HG03571 (cell line): ENCODE measurements around the gene GRIK1.

Experiments used
- ATAC-seq: cut with Tn5 transposase; IDR thresholded peaks from one replicate; pipeline ENCODE4 v1.9.1; 2021; ENCODE audit not compliant: unreplicated experiment

GRIK1 gene

DNA sequence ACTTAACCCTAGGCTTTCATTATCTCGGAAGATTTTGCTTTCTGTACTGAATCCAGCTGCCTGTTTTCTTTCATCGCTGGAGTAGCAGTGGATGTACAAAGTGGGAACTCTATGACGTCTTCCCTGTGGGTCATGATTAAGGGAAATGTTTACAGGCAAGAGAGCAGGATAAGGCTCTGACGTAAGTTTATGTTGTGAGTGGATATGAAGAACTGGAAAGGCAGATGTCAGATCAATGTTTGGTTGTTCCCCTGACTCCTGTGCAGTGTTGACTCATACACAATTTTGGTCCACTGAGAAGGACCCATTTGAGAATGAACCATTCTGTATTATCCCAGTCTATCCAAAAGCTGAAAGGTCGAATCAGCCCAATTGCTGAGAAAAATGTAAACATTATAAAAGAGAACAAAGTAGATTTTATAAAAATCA, 292.4 kb downstream of the GRIK1 start:
- ATAC-seq, result no peak

DNA sequence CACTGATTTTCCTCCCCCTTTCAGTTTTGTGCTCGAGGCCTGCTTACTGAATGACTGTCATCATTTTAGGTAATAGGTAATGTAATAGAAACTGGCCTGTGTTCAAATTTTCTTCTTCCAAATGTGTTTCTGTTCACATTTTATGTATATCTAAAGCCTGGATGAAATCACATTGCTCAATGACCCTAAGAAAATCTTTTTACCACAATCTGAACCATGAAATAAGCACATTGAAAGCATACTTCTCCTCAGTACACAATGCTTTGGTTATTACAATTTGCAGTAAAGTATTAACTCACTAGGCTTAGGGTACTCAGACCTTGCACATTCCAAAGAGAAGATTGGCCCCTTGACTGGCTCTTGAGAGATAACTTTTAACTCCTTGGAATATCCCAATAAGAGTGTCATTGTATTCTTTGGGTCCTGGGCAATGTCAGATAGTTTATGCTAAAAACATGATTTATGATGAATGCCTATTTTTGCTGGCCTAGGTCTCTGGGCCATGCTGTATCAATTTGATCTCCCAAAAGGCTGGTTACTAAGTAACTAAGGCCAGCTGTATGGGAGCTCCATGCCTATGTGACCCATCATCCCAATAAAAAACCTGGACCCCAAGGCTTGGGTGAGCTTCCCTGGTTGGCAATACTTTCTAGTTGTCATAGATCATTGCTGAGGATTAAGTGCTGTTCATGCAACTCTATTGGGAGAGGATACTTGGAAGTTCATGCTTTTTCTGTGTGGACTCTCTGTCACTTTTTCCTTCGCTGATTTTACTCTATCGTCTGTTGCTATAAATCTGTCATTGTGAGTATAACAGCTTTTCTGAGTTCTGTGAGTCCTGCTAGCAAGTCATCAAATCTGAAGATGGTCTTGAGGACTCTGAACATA, 293.9 kb downstream of the GRIK1 start:
- no peak for ATAC-seq

DNA sequence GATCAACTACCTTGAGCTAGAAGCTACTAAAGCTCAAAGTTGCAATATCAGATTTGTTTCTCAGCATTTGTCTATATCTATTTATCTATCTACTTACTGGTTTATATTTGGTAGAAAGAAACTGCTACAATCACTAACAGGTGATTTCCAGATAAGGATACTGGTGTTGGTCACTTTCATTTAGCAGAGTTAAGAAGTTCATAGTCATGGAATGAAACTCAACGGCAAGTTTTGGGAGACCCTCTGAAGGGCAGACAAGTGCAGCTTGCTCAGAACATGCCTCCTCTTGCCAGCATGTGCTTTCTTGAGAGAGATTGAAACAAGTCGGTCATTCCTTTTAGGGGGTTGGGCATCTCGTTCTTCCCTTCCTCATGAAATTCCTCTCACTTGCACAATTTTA, 296.5 kb downstream of the GRIK1 start:
- ATAC-seq, result no peak

DNA sequence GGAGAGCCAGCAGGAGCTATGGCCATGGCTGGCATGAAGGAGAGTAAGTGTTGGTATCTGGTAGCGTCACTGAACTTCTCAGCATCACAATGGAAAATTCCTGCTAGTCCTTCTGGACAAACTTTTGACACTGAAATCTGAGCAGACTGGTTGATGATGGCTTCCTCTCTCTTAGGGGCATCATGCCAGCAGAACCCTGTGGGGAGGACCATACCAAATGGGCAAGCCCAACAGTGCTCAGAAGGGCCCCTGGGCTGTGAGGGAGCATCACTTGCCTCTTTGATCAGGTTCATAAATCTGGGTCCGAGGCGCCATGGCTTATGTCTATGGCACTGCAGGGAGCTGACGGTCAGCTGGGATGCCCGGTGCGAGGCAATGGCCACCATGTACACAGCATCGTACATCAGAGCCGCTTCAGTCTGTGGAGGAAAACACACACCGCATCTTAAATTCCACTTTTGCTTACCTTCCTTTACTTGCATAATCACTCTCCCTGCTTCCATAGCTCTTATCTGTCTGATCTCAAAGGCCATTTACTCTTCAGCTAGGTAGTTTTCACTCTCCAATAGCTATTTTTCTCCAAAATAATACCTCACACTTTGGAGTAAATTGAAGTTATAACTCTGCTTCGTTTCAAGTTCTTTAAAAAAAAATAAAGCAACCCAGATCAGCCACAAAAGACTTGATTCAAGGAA, 297.1 kb downstream of the GRIK1 start:
- ATAC-seq, result no peak

DNA sequence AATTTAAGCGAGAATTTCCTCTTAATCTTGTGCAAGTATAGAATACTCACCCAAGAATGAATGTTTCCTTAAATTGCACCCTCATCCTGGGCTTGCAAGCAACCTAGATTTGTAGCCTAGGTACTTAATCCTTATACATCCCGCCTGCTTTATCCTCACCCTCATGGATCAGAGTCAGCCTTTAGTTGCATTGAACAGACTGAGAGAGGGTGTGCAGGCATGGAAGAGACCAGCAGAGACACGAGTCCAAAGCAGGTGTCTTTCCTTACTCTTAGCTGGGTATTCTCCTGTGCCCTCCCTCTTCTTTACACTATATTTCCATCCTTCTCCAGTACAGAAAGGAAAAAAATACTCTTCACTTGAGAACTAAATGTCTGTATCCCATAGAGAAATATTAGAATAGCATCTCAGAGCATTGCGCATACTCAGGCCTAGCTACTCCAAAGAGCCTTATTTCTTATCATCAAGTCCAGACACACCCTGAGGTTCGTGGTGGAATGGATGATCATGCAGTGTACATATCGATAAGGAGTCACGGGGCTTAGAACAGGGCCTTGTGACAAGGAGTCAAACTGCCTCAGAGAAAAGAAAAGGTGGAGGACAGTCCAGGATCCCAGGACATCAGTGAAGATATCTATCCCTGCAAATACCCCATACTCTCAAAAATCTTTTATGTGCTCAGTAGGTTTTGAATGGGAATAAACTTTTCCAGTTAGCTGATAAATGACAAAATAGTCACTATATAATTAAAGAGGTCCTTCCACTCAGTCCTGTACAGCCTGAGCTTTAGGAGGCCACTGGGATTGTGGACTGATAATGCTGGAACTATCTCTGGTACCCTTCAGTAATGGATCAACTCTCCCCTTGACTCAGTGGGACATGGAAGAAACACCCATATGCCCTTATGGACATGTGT, 297.9 kb downstream of the GRIK1 start:
- no peak for ATAC-seq

DNA sequence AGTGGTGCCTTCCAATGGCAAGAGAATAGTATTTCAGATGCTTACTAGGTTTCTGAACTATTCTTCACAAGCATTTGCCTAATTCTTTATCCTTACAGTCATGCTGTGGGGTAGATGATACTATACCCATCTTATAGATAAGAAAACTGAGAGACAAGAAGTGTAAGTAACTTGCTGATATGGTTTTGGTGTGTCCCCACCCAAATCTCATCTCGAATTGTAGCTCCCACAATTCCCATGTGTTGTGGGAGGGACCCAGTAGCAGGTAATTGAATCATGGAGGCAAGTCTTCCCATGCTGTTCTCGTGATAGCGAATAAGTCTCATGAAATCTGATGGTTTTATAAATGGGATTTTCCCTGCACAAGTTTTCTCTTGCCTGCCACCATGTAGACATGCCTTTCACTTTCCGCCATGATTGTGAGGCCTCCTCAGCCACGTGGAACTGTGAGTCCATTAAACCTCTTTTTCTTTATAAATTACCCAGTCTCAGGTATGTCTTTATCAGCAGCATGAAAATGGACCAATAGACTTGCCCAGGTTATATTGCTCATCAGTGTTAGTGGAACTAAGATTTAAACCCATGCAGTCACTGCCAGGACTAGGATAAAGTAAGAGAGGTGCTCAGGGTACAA, 298.7 kb downstream of the GRIK1 start:
- no peak for ATAC-seq

DNA sequence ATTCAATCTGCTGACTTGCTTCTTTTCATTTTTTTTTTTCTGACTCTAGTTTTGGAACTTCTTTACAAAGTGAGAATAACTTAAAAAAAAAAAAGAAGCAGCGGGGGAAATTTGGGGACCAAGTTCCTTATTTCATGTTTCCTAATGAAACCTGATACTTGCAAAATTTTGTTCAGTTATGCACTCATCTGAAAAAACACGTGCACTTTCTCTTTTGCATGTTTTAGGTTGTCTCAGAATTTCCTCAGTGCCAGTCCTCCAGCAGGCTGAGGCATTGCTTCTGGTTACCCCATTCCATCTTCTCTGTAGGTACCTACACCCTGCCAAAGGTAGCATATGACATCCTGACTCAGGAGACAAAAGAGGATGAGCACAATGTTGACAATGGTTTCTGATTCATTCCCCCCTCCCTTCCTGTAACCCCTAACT, 299.7 kb downstream of the GRIK1 start:
- ATAC-seq, result no peak

DNA sequence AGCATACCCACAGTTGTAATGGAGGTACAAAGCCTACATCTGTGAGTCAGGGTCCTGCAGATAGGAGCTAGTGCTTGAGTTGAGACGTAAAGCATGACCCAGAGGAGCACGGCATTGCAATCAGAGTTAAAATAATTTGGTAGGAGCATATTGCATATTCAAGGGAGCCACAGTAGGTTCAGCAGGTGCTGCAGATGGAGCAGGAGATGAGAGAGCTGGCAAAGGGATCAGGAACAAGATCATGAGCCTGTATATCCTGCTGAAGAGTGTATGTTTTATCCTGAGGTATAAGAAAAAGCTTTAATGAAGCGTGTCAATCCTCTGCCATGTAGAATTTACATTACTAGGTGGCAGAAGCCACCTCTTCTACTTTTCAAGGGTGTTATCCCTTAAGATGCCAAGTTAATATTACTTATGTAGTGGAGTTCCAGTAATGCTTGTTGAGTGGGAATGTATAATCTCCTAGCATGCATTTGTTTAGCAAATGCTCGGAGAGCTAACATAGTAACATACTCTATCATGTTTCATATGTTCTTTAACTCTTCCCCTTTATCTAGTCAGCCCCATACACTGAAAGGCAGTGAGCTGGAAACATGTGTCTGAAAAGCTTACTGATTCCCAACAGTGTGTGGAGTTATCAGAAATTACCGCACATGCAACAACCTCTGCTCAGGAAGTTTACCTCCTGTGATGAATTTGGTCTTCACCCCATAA, 300.3 kb downstream of the GRIK1 start:
- ATAC-seq, result no peak

DNA sequence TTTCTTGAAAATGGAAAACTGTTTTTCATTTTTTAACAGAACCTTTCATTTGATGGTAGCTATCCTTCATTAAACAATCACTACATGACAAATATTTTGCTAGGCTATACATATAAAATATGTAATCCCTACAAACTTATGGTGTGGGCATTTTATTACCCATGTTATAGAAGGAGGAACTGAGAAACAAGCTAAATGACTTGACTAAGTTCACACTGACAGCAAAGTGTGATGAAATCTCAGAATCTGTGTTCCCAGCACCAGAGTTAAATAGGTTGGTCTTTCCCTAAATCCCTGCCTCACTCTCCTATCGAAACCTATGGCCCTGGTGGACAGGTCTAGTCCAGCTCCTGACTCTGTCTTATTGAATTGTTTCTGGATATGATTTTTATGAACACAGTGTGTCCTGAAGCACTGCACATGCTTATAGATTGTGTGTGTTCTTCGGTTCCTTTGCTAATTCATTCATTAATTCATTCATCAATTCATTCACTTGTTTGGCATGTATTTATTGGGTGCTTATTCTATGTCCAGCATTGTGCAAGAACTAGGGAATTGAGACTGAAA, 301.0 kb downstream of the GRIK1 start:
- no peak for ATAC-seq

DNA sequence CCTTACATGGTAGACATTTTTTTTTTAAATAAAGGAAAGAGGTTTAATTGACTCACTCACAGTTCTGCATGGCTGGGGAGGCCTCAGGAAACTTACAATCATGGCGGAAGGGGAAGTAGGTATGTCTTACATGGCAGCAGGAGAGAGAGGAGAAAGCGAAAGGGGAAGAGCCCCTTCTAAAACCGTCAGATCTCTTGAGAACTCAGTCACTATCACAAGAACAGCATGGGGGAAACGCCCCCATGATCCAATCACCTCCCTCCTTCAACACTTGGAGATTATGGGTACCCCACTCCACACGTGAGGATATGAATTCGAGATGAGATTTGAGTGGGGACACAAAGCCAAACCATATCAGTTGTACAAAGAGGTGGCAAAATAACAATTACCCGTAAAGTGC, 301.7 kb downstream of the GRIK1 start:
- no peak for ATAC-seq

DNA sequence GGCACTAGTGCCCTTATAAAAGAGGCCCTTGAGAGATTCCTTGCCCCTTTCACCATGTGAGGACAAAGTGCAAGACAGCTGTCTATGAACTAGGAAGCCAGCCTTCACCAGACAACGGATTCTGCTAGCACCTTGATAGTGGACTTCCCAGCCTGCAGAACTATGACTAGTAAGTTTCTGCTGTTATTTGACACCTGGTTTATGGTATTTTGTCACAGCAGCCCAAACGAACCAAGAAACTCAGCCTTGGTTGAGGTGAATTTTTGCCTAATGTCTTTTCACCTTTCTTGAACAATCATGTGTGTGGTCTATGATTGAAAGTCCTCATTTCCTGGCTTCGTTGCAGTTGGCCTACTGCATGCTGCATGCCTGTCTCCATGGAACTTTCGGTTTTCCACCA, 302.2 kb downstream of the GRIK1 start:
- ATAC-seq, result no peak

DNA sequence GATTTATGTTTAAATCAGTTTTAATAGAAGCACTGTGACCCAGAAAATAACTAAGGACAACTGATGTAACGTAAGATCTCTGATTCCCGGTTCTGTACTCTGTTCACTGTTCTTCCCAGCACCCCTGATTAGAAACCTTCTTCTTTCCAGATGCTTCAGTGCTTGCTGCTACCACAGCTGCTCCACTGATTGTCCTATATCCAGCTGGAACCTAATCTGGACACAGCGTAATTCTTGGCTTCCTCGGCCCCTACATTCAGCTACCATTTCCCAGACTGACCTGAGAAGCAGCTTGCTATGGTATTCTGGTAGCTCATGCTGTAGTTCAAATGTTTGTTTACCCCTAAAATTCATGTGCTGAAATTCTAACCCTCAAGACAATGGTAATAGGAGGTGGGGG, 302.7 kb downstream of the GRIK1 start:
- no peak for ATAC-seq

DNA sequence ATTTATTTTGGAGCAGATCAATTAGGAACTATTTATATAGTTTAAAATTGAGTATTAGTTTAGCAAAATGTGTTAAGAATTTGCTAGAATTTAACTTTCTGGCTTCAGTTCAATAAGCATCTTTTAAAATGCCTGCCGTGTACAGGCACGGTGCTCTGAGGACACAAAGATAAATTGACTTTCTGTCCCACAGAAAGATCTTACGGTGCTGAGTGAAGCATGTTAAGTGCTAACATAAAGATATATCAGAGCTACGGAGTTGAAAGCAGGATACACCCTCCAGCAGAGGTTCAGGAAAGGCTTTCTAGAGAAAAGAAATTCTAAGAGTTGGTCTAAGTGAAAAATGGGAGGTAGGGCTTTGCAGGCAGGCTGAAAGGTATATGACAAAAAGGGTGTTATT, 305.4 kb downstream of the GRIK1 start:
- no peak for ATAC-seq

DNA sequence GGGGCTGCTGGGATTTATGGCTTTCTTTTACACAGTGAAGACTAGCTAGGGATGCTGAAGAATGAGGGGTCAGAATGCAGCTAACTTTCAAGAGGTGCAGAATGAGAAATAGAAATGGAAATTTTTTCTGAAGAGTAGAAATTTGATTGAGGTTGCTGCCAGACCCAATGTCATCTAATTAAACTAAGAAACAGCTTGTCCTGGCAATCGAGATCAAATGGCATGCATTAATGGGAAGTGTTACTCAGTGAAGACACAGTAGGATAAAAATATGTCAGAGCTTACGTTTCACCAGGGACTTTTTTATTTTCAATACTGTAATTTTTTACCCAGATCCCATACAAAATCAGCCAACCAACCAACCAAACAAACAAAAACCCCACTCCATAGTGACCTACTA, 306.0 kb downstream of the GRIK1 start:
- ATAC-seq, result no peak

DNA sequence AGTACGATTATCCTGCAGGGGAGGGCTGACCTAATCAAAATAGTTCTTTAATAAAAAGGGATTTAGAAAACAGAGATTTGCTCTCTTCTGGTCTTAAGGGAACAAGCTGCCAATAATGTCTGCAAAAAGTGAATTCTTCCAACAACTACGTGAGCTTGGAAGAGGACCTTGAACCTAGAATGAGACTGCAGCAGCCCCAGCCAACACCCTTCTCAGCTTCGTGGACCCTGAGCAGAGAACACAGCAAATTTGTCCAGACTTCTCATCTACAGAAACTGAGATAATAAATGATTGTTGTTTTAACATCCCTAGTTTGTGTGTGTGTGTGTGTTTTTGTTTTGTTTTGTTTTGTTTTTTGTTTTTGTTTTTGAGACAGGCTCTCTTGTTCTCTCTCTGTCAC, 309.4 kb downstream of the GRIK1 start:
- ATAC-seq, result no peak

DNA sequence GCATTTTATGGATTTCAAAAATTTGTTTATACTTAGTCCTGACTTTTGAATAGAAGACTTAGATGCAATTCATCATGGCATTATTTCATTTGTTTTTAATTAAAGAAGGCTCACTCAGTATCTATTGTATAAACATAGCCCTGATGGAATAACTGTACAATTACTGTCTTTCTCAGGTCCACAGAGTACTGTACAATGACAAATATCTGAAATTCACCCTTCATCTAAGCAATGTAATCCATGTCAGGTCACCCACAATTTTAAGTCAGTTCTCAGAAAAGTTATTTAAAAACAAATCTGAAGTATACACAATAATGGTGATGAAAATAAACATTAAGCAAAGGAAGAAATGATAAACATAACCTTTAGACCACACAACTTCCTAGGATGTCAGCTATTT, 311.9 kb downstream of the GRIK1 start:
- ATAC-seq, result no peak

DNA sequence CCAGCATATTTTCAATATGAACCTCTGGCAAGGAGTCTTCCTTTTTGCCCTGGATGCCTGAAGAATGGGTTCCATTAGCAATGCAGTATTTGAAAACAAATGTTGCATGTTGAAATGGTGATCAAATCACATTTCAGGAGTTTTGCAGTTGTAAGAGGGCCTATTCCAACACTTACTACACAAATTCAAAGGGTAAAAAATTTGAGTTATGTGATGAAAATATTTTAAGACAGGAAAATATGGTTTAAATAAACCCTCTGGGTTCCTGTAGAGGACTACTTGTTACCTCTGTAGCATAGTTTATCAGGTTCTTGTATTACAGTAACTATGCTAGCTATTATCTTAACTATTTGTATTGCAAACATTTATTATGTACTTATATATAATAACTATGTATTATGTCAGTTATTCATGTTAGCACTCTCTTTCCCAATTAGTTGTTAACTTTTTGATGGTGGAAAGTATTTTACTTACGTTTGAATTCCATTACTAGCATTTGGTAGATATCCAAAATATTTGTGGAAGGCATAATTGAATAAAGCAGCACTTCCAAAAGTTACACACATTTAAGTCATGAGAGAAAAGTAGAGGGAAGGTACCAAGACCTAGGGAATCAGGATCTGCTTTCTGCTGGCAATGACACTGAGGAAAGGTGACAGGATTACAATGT, 312.9 kb downstream of the GRIK1 start:
- ATAC-seq, result no peak

DNA sequence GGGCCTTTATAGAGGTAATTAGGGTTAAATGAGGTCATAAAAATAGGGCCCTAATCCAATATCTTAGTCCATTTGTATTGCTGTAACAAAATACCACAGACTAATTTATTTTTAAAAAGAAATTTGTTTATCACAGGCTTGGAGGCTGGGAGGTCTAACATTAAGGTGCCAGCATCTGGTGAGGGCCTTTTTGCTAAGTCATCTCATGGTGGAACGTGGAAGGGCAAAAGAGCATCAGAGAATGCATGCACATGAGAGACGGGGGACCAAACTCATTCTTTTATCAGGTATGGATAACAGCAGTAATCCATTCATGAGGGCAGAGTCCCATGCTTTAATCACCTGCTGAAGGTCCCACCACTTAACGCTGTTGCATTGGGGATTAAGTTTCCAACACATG, 313.8 kb downstream of the GRIK1 start:
- ATAC-seq, result no peak

DNA sequence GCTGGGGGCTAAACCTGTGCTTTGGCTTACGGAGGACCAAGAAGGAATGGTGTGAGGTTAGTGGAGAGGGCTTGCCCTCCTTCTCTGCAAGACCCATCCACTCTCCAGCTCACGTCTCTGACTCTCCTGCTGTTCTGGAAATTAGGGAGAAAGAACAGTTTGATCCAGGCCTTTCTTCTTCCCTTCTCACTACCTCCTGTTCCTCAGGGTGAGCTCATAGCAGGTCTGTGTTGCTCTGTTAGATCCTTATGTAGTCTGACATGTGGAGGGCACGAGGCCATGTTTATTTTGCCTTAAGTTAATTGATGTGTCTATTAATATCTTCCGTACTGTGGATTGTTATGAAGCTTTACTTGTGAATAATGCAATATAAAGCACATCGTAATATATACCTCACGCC, 315.0 kb downstream of the GRIK1 start:
- ATAC-seq, result no peak
